OCI-LY3 (cell line): ENCODE measurements around the gene MARK2.
A peak's percentile ranks its signal among the peaks of the same experiment; 100 is the strongest.

Source experiments
- H2AFZ ChIP-seq: fragments of 200-600, 300-600 bp; shearing (Covaris generic); 2 replicates; pipeline ENCODE4 v1.6.0; 2014; ENCODE audit warnings: antibody characterized with exemption, low read depth, low read length
- H3K27ac ChIP-seq: fragments of 200-600, 300-600 bp; sonication (generic); 2 replicates; pipeline ENCODE4 v1.5.1; 2014; ENCODE audit warnings: mild to moderate bottlenecking, low read length, moderate library complexity, mixed read lengths
- H3K27me3 ChIP-seq: fragments of 200-600, 300-600 bp; sonication (generic); 2 replicates; pipeline ENCODE4 v1.6.1; 2014; ENCODE audit warnings: low read depth, low read length, mixed read lengths
- H3K36me3 ChIP-seq: fragments of 200-600, 300-600 bp; sonication (generic); replicated peaks from 2 replicates; pipeline ENCODE3; 2014; ENCODE audit warnings: low read depth, low read length, mixed read lengths
- H3K4me1 ChIP-seq: fragments of 300-600, 200-600 bp; sonication (generic); 2 replicates; pipeline ENCODE4 v1.6.1; 2014; ENCODE audit warnings: low read length, mixed read lengths
- H3K4me2 ChIP-seq: fragments of 200-600, 300-600 bp; sonication (generic); 2 replicates; pipeline ENCODE4 v1.6.1; 2014; ENCODE audit warnings: low read length, mixed read lengths
- H3K4me3 ChIP-seq: fragments of 300-600, 200-600 bp; sonication (generic); 2 replicates; pipeline ENCODE4 v1.5.1; 2014; ENCODE audit warnings: antibody characterized with exemption, mild to moderate bottlenecking, low read length, moderate library complexity
- H3K79me2 ChIP-seq: fragments of 300-600, 200-600 bp; shearing (Covaris generic); 2 replicates; pipeline ENCODE4 v1.6.1; 2014; ENCODE audit warnings: mild to moderate bottlenecking, low read length, mixed read lengths
- H3K9ac ChIP-seq: fragments of 300-600, 200-600 bp; shearing (Covaris generic); 2 replicates; pipeline ENCODE4 v1.6.0; 2014; ENCODE audit warnings: mild to moderate bottlenecking, low read length, moderate library complexity
- H3K9me3 ChIP-seq: fragments of 200-600, 300-600 bp; shearing (Covaris generic); 2 replicates; pipeline ENCODE4 v1.6.1; 2014; ENCODE audit warnings: low read length, mixed read lengths; ENCODE audit not compliant: insufficient read depth
- H4K20me1 ChIP-seq: fragments of 200-600, 300-600 bp; sonication (generic); 2 replicates; pipeline ENCODE4 v1.6.1; 2016; ENCODE audit warnings: low read length, mixed read lengths; ENCODE audit not compliant: insufficient read depth
- EZH2phosphoT487 ChIP-seq: fragments of 200-600 bp; shearing (Covaris generic); IDR thresholded peaks from 2 replicates; pipeline ENCODE4 v1.6.1; 2018; ENCODE audit warnings: antibody characterized with exemption, mixed run types, low read depth
- TF ChIP-seq, protein P1 (sequence below): fragments of 200-600, 300-600 bp; sonication (generic); IDR thresholded peaks from 2 replicates; pipeline ENCODE4 v1.5.1; 2014; ENCODE audit warnings: antibody characterized with exemption, low read length, low read depth

Gene MARK2

DNA sequence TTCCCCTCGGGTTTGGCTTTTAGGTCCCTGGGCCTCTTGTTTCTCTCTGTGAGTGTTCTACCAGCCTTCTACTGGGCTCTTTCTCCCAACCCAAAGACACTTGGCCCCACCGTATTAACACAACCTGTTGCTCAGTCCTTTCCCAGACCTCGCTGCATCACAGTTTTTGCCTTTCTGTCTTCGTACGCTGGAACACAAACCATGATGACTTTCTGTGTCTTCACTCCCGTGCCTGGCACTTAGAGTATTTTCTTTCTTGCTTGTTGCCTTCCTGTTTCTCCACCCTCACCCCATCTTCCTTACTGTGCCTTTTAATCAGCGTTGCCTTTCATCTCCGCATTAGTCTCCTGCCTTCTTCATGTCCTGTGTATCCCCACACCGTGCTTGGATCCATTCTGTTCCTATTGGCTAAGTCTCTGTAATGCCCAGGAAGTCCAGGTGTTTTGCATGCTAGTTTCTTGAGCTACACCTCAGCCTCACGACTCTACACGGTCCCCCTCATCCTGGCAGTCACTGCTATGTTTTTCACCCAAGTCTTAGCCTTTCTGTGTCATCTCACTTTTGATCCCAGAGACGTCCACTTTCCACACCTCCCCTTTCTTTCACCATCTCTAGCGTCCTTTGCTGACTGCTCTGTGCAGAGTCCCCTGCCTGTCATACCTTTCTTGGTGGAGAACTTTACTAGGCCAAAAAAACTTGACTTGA, 1.6 kb downstream of the MARK2 start:
- Histone ChIP-seq H3K4me1 (peaks cover 25% of the 10 kb centered on the region), H3K9ac (peak overlapping the region; percentile 100), H3K27ac (0 out of 2 replicates have a peak overlapping the region, but pooled peaks have one; percentile 75), H4K20me1 (peaks cover 55% of the 10 kb centered on the region), H3K27me3 (no peaks in the 10 kb centered on the region), H2AFZ (no peak overlapping the region), H3K4me2 (peak overlapping the region; percentile 99), H3K79me2 (peaks cover 66% of the 10 kb centered on the region), H3K36me3 (peaks cover 37% of the 10 kb centered on the region), H3K9me3 (no peaks in the 10 kb centered on the region), H3K4me3 (peak overlapping the region; percentile 99)
- TF ChIP-seq EZH2phosphoT487: no peak
- TF ChIP-seq, protein P1, sequence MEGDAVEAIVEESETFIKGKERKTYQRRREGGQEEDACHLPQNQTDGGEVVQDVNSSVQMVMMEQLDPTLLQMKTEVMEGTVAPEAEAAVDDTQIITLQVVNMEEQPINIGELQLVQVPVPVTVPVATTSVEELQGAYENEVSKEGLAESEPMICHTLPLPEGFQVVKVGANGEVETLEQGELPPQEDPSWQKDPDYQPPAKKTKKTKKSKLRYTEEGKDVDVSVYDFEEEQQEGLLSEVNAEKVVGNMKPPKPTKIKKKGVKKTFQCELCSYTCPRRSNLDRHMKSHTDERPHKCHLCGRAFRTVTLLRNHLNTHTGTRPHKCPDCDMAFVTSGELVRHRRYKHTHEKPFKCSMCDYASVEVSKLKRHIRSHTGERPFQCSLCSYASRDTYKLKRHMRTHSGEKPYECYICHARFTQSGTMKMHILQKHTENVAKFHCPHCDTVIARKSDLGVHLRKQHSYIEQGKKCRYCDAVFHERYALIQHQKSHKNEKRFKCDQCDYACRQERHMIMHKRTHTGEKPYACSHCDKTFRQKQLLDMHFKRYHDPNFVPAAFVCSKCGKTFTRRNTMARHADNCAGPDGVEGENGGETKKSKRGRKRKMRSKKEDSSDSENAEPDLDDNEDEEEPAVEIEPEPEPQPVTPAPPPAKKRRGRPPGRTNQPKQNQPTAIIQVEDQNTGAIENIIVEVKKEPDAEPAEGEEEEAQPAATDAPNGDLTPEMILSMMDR: no peak

DNA sequence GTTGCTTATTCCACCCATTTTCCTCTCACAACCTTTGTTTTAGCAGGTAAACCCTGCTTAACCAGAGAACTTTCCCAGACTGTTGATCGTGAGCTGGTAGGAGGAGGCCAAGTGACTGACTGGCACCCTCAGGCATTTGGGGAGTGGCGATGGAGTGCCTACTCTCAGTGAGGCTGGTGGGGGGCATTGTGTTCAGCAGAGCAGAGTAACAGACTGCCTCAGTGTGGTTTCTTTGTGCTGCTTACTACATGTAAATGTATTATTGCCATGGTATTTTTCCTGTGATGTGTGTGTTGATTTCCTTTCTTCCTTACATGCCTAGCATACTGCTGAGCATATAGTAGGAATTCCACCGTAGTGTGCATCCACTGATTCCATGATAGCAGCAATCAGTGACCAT, 2.6 kb downstream of the MARK2 start:
- TF ChIP-seq EZH2phosphoT487: no peak
- TF ChIP-seq, protein P1: no peak
- no peak overlapping the region for H3K27ac ChIP-seq
- peaks cover 76% of the 10 kb centered on the region for H3K79me2 ChIP-seq
- peak overlapping the region; percentile 99 for H3K4me2 ChIP-seq
- H3K9me3 ChIP-seq: no peaks in the 10 kb centered on the region
- H2AFZ ChIP-seq: no peak overlapping the region
- H3K4me3 ChIP-seq: no peak overlapping the region
- H3K4me1 ChIP-seq: peaks cover 25% of the 10 kb centered on the region
- no peaks in the 10 kb centered on the region for H3K27me3 ChIP-seq
- no peak overlapping the region for H3K9ac ChIP-seq
- peaks cover 62% of the 10 kb centered on the region for H4K20me1 ChIP-seq
- H3K36me3 ChIP-seq: peaks cover 37% of the 10 kb centered on the region

DNA sequence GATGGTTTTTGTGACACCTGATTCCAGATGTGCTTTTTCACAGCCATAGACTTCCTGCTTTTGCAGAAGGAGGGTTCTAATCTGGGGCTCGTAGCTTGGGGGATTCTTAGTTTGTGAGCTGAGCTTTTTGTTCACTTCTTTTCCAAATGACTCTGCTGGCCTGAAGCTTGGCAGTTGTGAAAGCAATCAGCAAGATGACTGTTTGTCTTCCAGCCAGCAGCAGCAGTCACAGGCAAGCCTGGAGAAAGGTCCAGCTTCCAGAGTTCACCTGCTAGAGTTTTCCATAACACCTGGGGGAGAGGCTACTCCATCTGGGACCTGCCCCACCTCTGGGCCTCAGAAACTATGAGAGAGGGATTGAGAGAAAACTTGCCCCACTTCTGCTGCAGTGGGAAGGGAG, 4.1 kb downstream of the MARK2 start:
- no peaks in the 10 kb centered on the region for H3K9me3 ChIP-seq
- H3K4me2 ChIP-seq: no peak overlapping the region
- peaks cover 91% of the 10 kb centered on the region for H3K79me2 ChIP-seq
- TF ChIP-seq EZH2phosphoT487: no peak
- TF ChIP-seq, protein P1: no peak
- H3K4me1 ChIP-seq: peaks cover 17% of the 10 kb centered on the region
- H3K36me3 ChIP-seq: peaks cover 37% of the 10 kb centered on the region
- H2AFZ ChIP-seq: no peak overlapping the region
- H3K27ac ChIP-seq: no peak overlapping the region
- peaks cover 74% of the 10 kb centered on the region for H4K20me1 ChIP-seq
- H3K9ac ChIP-seq: no peak overlapping the region
- no peaks in the 10 kb centered on the region for H3K27me3 ChIP-seq
- no peak overlapping the region for H3K4me3 ChIP-seq

DNA sequence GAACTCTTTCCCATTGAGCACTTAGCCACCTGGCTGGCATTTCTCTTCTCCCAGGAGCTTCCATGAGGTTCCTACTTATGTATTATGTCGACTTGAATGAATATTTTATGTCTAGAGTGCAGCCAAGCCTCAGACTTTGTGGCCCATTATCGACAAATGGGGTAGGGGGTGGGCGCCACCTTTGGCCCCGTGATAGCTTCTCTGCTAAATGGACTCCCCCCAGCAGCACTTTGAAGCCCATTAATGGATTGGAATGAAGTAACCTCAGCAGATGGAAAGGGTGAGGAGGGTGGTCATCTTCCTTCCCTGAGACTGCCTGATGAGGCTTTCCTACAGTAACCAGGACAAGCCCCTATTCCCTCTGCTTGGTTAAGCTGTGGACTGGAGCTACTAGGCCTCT, 5.9 kb downstream of the MARK2 start:
- no peak for TF ChIP-seq EZH2phosphoT487
- TF ChIP-seq, protein P1: no peak
- Histone ChIP-seq H4K20me1 (peaks cover 85% of the 10 kb centered on the region), H3K79me2 (peaks cover 96% of the 10 kb centered on the region), H3K27ac (no peak overlapping the region), H3K4me3 (no peak overlapping the region), H3K4me1 (peaks cover 14% of the 10 kb centered on the region), H3K9ac (no peak overlapping the region), H3K27me3 (no peaks in the 10 kb centered on the region), H3K36me3 (peaks cover 37% of the 10 kb centered on the region), H2AFZ (no peak overlapping the region), H3K4me2 (no peak overlapping the region), H3K9me3 (no peaks in the 10 kb centered on the region)
